OCI-LY7 (cell line): ENCODE results near the gene CRYGN. TPM values are rescaled to one million over a fixed set of nuclear protein-coding genes. Genes with fewer than 3 reads are reported as not detected.

Source experiments
- BruUV-seq: library from RNA; stranded (reverse); fragments of 400-500 nt; replicated peaks from 2 replicates; lab custom pipeline; 2021; lab: Mats Ljungman, UMichigan
- CTCF ChIA-PET: fragments of 300-600 bp; sonication (Branson Sonifier 250); formaldehyde crosslinking; loops from one replicate; lab custom pipeline; 2022; ENCODE audit warnings: antibody characterized with exemption; ENCODE audit not compliant: unreplicated experiment; lab: Charles Lee
- POLR2A ChIA-PET: fragments of 300-600 bp; sonication (Branson Sonifier 250); formaldehyde crosslinking; loops from one replicate; lab custom pipeline; 2022; ENCODE audit warnings: antibody characterized with exemption; lab: Charles Lee
- DNase-seq: peaks from one replicate; pipeline ENCODE4 v3.0.0-alpha.2; 2015; ENCODE audit warnings: low spot score
- H2AFZ ChIP-seq: fragments of 200-600 bp; sonication (generic), shearing (Covaris generic); 2 replicates; pipeline ENCODE4 v1.6.1; 2014; ENCODE audit warnings: mild to moderate bottlenecking, antibody characterized with exemption, low read length, moderate library complexity
- H3K27ac ChIP-seq: fragments of 200-600 bp; sonication (generic); 2 replicates; pipeline ENCODE4 v1.5.1; 2014; ENCODE audit warnings: mixed run types, low read depth, mild to moderate bottlenecking, moderate library complexity, low read length, inconsistent platforms; ENCODE audit not compliant: poor library complexity, severe bottlenecking
- H3K36me3 ChIP-seq: fragments of 200-600 bp; sonication (generic); 2 replicates; pipeline ENCODE4 v1.6.1; 2014; ENCODE audit warnings: mild to moderate bottlenecking, antibody characterized with exemption, low read length, moderate library complexity, mixed read lengths; ENCODE audit not compliant: insufficient read depth
- H3K4me1 ChIP-seq: fragments of 200-600 bp; sonication (generic); 2 replicates; pipeline ENCODE4 v1.5.1; 2014; ENCODE audit warnings: mild to moderate bottlenecking, low read length; ENCODE audit not compliant: insufficient read depth, poor library complexity, severe bottlenecking
- H3K4me2 ChIP-seq: fragments of 200-600 bp; sonication (generic); 2 replicates; pipeline ENCODE4 v1.6.1; 2014; ENCODE audit warnings: mild to moderate bottlenecking, low read length
- H3K4me3 ChIP-seq: fragments of 200-600 bp; sonication (generic); 2 replicates; pipeline ENCODE4 v1.5.1; 2014; ENCODE audit warnings: mild to moderate bottlenecking, low read depth, low read length; ENCODE audit not compliant: poor library complexity, severe bottlenecking
- H3K79me2 ChIP-seq: fragments of 200-600 bp; sonication (generic); 2 replicates; pipeline ENCODE4 v1.6.1; 2016; ENCODE audit warnings: low read depth, mild to moderate bottlenecking, low read length, moderate library complexity, mixed read lengths; ENCODE audit not compliant: insufficient read depth
- H3K9me2 ChIP-seq: fragments of 200-600 bp; sonication (generic); 2 replicates; pipeline ENCODE4 v1.6.1; 2016; ENCODE audit warnings: mild to moderate bottlenecking, low read length, mixed read lengths; ENCODE audit not compliant: insufficient read depth
- H3K9me3 ChIP-seq: fragments of 200-600 bp; sonication (generic); 2 replicates; pipeline ENCODE4 v1.6.1; 2014; ENCODE audit warnings: mild to moderate bottlenecking, mixed run types, low read length, mixed read lengths
- H4K20me1 ChIP-seq: fragments of 200-600 bp; sonication (generic); 2 replicates; pipeline ENCODE4 v1.6.1; 2014; ENCODE audit warnings: mild to moderate bottlenecking, antibody characterized with exemption, low read length, moderate library complexity, mixed read lengths; ENCODE audit not compliant: insufficient read depth
- CTCF ChIP-seq: fragments of 200-600 bp; sonication (generic); conservative IDR thresholded peaks from 2 replicates; pipeline ENCODE4 v1.5.1; 2014; ENCODE audit warnings: mild to moderate bottlenecking, antibody characterized with exemption, low read length, moderate library complexity, mixed read lengths
- EZH2phosphoT487 ChIP-seq: fragments of 200-600 bp; sonication (generic); IDR thresholded peaks from 2 replicates; pipeline ENCODE4 v1.6.1; 2018; ENCODE audit warnings: low read depth, borderline replicate concordance, mild to moderate bottlenecking, mixed run types, antibody characterized with exemption, low read length, moderate library complexity, mixed read lengths
- intact Hi-C: fragments of 100-400 bp; cut with micrococcal nuclease; formaldehyde crosslinking; loops from one replicate; pipeline ENCODE4 v1.10.0; 2022; ENCODE audit not compliant: unreplicated experiment
- total RNA-seq, 2 experiments: library from RNA; depleted of rRNA in 1 of 2; stranded (reverse); fragments of >200 nt in 1 of 2; shearing (Covaris generic) in 1 of 2; gene quantifications; 2 replicates each; pipeline ENCODE4 v1.2.3, GENCODE V29; 2014 to 2022

The CRYGN gene
- total RNA-seq, 2 experiments from 2014 or later: 0.09 TPM; not detected in 1

DNA sequence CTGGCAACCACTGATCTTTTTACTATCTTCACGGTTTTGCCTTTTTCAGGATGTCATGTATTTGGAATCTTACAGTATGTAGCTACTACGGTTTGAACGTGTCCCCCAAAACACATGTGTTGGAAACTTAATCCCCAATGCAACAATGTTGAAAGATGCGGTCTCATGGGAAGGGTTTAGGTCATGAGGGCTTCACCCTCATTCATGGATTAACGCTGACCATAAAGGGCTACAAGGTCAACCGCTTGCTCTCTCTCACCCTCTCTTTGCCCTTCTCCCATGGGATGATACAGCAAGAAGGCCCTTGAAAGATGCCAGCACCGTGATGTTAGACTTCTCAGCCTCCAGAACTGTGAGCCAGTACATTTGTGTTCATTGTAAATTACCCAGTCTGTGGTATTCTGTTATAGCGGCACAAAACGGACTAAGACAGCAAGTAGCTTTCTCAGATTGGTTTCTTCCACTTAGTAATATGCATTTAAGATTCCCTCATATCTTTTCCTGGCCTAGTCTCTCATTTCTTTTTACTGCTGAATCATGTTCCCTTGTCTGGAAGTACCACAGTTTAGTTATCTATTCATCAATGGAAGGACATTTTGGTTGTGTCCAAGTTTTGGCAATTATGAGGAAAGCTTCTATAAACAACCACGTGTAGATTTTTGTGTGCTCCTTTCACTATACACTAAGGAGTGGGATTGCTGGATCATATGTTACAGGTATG is 3.0 kb upstream of the CRYGN start:
- H2AFZ ChIP-seq: no peak overlapping the region
- no peaks in the 10 kb centered on the region for H3K4me1 ChIP-seq
- no peaks in the 10 kb centered on the region for H4K20me1 ChIP-seq
- H3K36me3 ChIP-seq: no peaks in the 10 kb centered on the region
- no peak overlapping the region for H3K4me2 ChIP-seq
- no peak overlapping the region for H3K27ac ChIP-seq
- no peaks in the 10 kb centered on the region for H3K9me2 ChIP-seq
- H3K79me2 ChIP-seq: no peaks in the 10 kb centered on the region
- no TSS peak for BruUV-seq
- TF ChIP-seq CTCF (no peak), EZH2phosphoT487 (no peak)
- H3K9me3 ChIP-seq: no peaks in the 10 kb centered on the region
- no peak for DNase-seq
- H3K4me3 ChIP-seq: no peak overlapping the region
- POLR2A ChIA-PET: interaction anchor here (0.6 to 0.9 kb wide), 5 partner anchors 13 to 806 kb away, joined by 3 to 5 read pairs (median 3); no protein-coding TSS in a partner anchor
- intact Hi-C loops: loop anchor here (10.0 kb wide), 1 partner anchor 322 kb away; no protein-coding TSS in a partner anchor
- CTCF ChIA-PET: no interaction called here

DNA sequence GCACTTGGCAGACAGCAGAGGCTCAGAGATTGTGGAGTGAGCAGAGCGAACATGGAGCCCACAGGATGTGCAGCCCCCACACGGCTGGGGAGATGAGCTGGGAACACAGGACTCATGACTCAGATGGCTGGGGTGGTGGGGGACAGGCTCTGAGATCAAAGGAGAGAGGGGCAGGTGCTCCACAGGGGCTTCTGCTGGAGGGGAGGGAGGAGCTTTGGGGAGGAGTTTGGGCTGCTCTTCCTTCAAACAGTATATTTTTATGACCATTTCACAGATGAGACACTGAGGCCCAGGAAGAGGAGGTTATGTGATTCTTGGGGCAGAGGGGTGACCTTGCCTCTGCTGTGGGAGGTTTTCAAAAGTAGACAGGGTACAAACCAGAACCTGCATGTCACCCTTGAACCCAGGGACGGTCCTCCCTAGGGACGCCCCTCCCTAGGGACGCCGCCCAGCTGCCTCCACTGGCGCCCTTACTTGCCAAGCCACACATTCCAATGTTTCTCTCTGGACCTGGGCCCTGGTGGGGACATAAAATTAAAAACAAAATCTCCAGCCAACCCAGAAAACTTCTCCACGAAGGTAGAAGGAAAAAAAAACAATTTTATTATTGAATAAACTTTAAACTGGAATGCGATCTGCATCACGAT is 981 bp upstream of the CRYGN start:
- CTCF ChIA-PET: no interaction called here
- Histone ChIP-seq H3K4me1 (no peaks in the 10 kb centered on the region), H3K36me3 (no peaks in the 10 kb centered on the region)

More for the DNA sequence above, 981 bp upstream of the CRYGN start:
- Histone ChIP-seq H3K9me3 (no peaks in the 10 kb centered on the region), H4K20me1 (no peaks in the 10 kb centered on the region), H3K79me2 (no peaks in the 10 kb centered on the region), H2AFZ (no peak overlapping the region), H3K4me3 (no peak overlapping the region), H3K4me2 (no peak overlapping the region), H3K27ac (no peak overlapping the region), H3K9me2 (no peaks in the 10 kb centered on the region)
- DNase-seq: no peak
- TF ChIP-seq CTCF (no peak), EZH2phosphoT487 (no peak)
- POLR2A ChIA-PET: interaction anchor here (0.7 kb wide), 1 partner anchor 90 kb away, joined by 3 read pairs; no protein-coding TSS in a partner anchor
- BruUV-seq: no TSS peak
- intact Hi-C loops: loop anchor here (10.0 kb wide), 1 partner anchor 324 kb away; no protein-coding TSS in a partner anchor
